Measurements from ENCODE around the gene C12orf50.
"Not testable (repeated sequence)": the region's sequence is repeated elsewhere in the genome, so short reads cannot be mapped to it uniquely, and the experiment has no call there.

C12orf50 gene

DNA sequence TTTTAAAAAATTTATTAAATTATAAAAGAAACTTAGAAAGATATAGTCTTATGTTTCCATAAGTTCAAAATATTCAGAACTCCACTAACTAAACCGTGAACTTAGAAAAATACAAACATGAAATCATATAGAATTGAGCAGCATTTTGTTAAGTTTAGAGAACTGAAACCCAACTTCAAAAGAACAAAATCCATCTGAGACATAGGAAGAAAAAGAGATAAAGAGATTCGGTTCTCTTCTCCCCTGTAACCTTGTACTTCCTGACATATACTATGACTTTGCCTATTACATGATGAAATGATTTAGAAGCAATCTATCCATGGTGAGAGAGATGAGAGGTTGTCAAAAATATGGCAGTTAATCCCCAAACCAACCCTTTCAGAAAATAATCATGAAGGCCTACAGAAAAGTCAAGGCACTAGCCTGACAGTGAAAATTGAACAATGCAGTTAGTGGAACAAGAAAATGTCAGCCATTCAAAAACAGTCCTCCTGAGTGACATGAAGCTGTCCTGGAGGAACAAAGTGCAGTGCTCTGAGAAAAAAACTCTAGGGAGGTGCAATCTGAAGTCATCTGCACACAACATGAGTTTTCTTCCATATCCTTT is 44.0 kb downstream of the C12orf50 start:
- DNase-seq, result no peak

DNA sequence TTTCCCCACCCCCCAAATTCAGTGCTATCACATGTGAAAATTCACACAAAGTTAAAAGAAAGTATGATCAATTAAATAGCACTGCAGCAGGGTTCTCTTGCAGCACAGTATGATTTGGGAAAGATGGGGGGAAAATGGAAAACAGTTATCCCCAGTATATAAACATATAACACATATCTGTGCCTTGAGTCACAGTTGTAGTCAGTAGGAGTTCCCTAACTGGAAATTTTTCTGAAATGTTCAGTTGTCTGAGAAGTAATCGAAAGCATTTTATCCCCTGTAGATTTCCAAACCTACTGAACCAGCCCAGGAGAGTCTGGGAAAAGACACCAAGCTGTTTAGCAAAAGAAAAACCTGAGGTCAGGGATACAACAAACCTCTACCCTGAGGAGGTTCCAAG is 47.0 kb downstream of the C12orf50 start:
- DNase-seq, result no peak

DNA sequence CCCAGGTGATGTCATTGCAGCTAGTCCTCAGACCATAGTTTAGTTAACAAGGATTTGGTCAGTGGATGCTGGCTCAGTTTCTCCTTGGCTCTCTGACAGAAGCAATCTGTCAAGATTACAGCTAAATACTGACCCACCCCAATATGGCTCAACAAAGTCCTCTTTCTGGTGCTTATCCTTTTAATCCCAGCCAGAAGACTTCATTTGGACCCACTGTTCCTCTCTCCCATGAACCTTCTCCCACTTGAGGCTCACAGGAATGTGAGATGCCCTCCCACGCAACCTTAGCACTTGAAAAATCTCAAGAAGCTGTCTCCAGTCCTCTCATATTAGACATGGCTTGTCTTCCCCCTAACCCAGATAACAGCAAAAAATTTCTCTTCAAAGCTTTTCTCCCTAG is 47.7 kb downstream of the C12orf50 start:
- DNase-seq, result no peak

DNA sequence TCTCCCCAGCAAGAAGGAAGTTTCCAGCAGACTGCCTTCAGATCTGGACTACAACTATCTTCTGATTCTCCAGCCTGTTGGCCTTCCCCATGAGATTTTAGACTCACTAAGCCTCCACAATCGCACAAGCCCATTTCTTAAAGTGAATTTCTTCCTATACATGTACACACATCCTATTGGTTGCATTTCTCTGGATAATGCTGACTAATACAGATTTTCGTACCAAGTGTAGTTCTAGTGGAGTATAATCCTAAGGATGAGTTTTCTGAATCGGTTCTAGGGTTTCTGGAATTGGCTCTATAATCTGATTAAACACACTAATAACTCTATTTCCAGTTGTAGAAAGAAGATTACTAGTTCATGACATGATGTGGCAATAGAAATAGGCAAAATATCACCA is 53.3 kb downstream of the C12orf50 start:
- no peak for DNase-seq

DNA sequence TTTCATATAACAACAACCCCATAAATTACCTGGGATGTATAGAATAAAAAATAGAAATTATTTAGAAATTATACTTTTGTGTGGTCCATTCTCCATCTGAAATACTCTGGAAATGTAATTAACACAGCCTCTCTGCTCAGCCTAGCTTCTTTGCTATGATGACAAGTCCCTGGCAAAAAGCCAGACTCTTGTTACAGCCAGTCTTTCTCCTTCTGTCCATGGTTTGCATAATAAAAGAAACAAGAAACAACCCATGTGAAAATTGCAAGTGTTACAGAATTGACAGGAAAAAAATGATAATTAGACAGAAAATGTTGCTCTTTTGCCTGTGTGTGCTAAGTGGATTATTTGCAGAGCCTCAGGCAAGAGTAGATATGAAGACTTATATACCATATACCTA is 61.3 kb downstream of the C12orf50 start:
- DNase-seq, result no peak

DNA sequence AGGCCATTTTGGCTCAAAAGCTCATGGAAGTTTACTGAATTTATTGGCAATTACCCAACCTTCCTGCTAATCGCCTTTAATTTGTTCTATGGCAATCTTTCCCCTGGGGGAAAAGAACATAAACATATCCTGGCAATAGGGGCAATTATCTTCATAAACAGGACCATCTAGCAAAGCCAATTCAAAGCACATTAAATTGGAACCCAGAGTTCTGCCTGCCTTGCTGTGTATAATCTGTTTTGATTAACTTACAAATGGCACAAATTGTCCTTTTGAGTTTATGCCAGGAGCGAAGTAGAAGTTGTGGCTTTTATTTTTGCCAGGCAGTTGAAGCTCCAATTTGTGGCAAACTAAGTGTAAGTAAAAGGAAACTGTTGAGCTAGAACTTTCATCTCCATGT is 68.6 kb downstream of the C12orf50 start:
- DNase-seq, result no peak

DNA sequence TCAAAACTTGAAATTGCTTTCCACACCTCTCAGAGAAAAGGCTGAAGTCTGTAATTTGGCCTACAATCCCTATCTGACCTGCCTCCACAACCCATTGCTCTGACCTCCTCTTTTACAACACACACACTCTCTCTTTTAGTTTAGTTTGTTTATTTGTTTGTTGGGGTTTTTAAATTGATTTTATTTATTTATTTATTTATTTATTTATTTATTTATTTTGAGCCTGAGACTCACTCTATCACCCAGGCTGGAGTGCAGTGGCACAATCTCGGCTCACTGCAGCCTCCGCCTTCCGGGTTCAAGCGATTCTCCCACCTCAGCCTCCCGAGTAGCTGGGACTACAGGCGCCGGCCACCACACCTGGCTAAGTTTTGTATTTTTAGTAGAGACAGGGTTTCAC is 75.2 kb downstream of the C12orf50 start:
- not testable (repeated sequence) for DNase-seq

DNA sequence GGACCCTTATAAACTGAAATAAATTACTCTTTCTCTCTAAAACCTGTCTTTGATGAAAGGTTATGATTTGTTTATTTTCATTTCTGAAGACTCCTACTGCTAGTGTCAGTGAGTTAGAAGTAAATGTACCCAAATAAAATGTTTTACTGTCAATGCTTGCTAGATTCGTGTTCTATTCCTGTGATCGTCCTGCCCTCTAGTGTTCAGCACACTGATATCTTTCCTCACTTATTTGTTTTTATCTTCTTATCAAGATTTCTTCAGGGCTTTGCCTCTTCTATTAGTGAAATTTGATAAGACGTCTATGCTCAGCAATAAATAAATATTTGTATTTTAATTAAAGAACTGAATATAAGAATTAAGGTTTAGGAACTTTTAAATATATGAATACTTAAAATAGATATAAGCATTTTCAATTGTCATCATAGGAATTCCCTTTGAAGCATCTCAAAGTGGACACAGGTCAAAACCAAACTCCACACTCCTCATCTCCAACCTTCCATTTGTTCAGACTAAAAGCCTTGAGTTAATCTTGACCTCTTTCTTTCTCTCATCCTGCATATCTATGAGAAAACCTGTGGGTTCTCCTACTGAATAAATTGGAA is 75.8 kb downstream of the C12orf50 start:
- DNase-seq, result no peak

DNA sequence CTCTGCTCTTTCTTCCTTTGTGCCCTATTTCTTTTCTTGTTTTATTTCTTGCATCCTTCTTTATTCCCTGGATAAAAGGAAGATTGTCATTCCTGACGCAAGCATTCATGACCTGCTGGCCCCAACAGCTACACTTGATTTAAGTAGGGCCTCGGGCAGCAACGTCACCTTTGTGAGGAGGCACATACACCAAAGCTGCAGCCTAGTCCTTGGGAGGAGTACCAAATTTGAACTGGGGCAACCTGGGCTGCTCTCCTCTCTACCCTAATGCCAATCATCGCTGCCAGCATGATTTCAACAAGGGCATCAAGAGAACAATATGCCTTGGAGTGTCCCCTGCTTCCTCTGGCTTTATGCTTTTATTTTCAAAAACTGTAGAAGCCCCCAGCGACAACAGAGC is 76.4 kb downstream of the C12orf50 start:
- no peak for DNase-seq

DNA sequence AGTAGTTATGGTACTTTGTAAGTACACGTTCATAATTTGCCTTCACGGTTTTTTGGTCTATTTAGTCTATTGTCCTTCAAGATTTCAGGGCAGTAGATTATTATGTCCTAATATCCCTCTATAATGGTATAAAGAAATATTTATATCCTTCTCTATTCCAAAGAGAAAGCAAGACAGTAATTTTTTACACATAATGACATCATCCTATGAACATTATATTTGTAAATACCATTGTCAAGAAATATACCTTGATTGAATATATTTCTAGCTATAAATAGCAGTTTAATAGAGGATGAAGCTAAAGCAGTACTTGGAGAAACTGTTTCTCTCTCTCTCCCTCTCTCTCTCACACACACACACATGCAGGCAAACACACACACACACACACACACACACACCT is 77.0 kb downstream of the C12orf50 start:
- DNase-seq, result no peak

DNA sequence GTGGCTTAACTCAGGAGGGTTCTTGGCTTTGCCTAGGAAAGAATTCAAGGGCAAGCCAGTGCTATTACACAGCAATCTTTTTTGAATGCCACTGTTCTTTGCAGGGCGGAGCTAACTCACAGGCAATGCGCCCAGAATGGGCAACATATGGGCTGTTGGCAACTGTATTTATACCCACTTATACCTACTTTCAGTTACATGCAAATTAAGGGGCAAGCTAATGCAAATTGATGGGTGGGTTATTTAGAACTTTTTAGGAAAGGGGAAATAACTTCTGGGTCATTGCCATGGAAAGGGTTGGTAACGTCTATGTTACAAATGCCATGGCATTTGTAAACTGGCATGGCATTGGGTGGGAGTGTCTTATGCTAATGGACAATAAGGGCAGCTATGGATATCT is 85.4 kb downstream of the C12orf50 start:
- DNase-seq, result no peak

DNA sequence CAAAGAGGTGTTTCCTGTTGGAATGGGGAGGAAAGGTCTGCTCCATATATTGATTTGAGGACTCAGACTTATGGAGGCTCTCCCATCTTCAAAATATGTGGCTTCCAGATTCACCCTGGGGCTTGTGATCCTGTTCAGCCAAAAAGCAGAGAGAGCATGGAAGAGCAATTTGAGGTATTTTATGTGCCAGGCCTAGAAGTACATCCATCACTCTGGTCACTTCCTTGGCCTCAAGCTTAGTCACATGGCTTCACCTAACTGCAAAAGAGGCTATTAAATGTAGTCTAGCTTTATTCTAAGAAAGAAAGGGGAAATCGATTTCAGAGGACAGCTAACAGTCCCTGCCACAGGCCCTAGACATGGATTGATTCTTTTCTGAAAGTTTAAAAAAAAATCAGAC is 86.2 kb downstream of the C12orf50 start:
- no peak for DNase-seq

DNA sequence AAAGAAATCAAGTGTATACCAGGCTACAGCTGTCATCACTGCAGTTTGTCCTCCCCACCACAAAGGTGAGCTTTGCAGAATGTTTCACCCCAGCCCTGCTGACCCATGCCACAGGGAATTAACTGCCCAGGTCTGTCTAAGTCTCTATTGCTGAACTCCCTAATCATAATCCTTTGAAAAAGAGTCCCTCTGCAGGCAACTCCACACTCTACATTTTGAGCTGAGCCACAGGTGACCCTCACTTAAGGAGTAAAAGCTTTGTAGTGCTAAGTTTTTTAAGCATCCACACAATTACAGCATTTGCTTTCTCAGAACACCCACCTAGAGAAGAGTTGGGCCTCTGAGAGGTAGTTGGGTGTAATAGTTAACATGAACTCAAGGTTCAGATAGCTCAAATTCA is 90.0 kb downstream of the C12orf50 start:
- no peak for DNase-seq

DNA sequence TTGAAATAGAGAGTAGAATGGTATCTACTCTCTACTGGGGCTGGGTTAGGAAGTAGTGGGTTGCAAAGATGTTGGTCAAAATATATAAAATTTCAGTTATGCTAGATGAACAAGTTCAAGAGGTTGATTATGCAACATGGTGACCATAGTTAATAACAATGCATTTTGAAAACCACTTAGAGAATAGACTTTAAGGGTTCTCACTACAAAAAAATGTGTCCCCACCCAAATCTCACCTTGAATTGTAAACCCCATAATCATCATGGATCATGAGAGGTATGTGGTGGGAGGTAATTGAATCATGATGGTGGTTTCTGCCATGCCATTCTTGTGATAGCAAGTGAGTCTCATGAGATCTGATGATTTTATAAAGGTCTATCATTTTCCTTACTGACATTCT is 94.0 kb downstream of the C12orf50 start:
- no peak for DNase-seq

DNA sequence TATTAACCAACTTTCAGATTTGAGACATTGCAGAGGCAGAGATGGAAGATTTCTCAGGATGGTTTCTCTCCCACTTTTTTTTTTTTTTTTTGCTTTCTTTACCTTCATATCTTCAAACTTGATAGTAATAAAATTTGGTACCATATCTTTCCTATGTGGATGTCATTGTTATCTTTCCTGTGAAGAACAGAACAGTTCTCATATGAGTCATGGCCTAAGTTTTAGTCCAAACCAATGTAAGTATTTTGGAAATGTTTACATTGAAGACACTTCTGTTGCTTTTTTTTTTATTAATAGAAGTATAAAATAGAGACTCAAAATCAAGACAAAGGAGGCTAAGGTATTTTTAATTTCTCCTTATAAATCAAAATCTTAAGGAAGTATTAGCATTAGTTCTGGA is 95.2 kb downstream of the C12orf50 start:
- no peak for DNase-seq

DNA sequence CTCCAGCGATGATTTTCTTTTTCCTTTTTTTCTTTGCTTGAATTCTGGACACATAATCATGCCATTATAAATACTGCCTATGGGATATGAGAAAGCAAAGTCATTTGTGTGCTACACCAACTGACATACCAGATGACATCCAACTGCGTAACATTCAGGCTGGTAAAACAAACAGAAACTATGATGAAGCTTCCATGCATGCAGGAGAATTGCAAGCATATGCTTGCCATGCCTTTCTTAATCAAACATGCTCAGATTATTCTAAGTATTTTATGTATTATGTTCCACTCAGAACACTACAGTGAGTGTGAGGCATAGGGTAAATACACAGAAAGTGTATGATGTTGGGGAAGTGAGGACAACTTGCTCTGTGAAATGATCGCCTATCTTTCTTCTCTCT is 97.4 kb downstream of the C12orf50 start:
- no peak for DNase-seq

DNA sequence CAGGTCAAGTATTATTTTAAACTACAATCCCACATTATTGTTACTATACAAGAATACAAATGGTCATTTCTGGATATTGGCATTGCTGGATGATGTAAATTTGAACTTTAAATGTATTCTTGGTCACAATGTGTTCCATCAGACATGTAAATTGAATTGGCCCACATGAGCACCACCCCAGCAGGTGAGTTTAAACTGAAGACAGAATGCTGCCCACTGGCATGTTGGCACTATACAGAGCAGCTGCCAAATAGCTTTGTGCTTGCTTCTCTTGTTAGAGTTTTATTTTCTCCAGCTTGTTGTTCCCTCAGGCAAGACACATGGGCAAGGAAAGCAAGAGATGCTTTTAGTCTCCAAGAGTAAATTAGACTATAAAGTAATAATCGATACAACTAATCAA is 98.6 kb downstream of the C12orf50 start:
- no peak for DNase-seq
